Endothelial cell (in vitro differentiated cells): ENCODE results near the gene SLC5A2. TPM values are rescaled to one million over a fixed set of nuclear protein-coding genes. Genes with fewer than 3 reads are reported as not detected.
A peak's percentile ranks its signal among the peaks of the same experiment; 100 is the strongest.

Experiments
- DNase-seq: peaks from one replicate; pipeline ENCODE4 v3.0.0; 2021; ENCODE audit warnings: low spot score
- H3K27ac Mint-ChIP-seq: one replicate; pipeline ENCODE4 v1.8.0; 2021; ENCODE audit warnings: mixed read lengths, inconsistent platforms; ENCODE audit not compliant: unreplicated experiment
- H3K27me3 Mint-ChIP-seq: one replicate; pipeline ENCODE4 v1.8.0; 2021; ENCODE audit warnings: mild to moderate bottlenecking, moderate library complexity, mixed read lengths, inconsistent platforms; ENCODE audit not compliant: unreplicated experiment
- H3K36me3 Mint-ChIP-seq: one replicate; pipeline ENCODE4 v1.8.0; 2021; ENCODE audit warnings: mild to moderate bottlenecking, low read depth, mixed read lengths, inconsistent platforms; ENCODE audit not compliant: unreplicated experiment
- H3K4me1 Mint-ChIP-seq: one replicate; pipeline ENCODE4 v1.8.0; 2021; ENCODE audit warnings: mild to moderate bottlenecking, mixed read lengths, inconsistent platforms; ENCODE audit not compliant: unreplicated experiment
- H3K4me3 Mint-ChIP-seq: one replicate; pipeline ENCODE4 v1.8.0; 2021; ENCODE audit warnings: mild to moderate bottlenecking, mixed read lengths, inconsistent platforms; ENCODE audit not compliant: unreplicated experiment
- H3K9me3 Mint-ChIP-seq: one replicate; pipeline ENCODE4 v1.8.0; 2021; ENCODE audit warnings: mixed read lengths, inconsistent platforms; ENCODE audit not compliant: unreplicated experiment
- CTCF ChIP-seq: fragments of 200-600 bp; sonication (generic); IDR thresholded peaks from one replicate; pipeline ENCODE4 v1.5.0; 2021; ENCODE audit warnings: antibody characterized with exemption; ENCODE audit not compliant: unreplicated experiment
- total RNA-seq: library from RNA; stranded (reverse); fragmentation: NEBNext Ultra II Directional; extraction: Animal tissue kit (Norgen Biotek cat#: 25700); gene quantifications from one replicate; pipeline ENCODE4 v1.2.1, GENCODE V29; 2021; ENCODE audit not compliant: unreplicated experiment

SLC5A2 gene
- total RNA-seq, 1 donor from 2014 or later: not detected

GRCh38 chr16:31504159-31504558 lies 21.2 kb downstream of the SLC5A2 start:
- Mint-ChIP-seq H3K27me3 (peaks cover 6% of the 10 kb centered on the region), H3K4me3 (no peak overlapping the region), H3K9me3 (no peaks in the 10 kb centered on the region), H3K36me3 (no peaks in the 10 kb centered on the region), H3K4me1 (peaks cover 35% of the 10 kb centered on the region), H3K27ac (no peak overlapping the region)
- no peak for TF ChIP-seq CTCF
- DNase-seq: no peak

GRCh38 chr16:31505483-31505882 lies 22.6 kb downstream of the SLC5A2 start:
- peak overlapping the region; percentile 33 for H3K4me3 Mint-ChIP-seq
- peak overlapping the region; percentile 58 for H3K27ac Mint-ChIP-seq
- H3K27me3 Mint-ChIP-seq: peaks cover 7% of the 10 kb centered on the region
- no peaks in the 10 kb centered on the region for H3K36me3 Mint-ChIP-seq
- no peak for TF ChIP-seq CTCF
- peaks cover 37% of the 10 kb centered on the region for H3K4me1 Mint-ChIP-seq
- no peaks in the 10 kb centered on the region for H3K9me3 Mint-ChIP-seq
- DNase-seq: no peak

GRCh38 chr16:31507617-31507928 lies 24.6 kb downstream of the SLC5A2 start:
- Mint-ChIP-seq H3K27ac (peak overlapping the region; percentile 39), H3K4me1 (peaks cover 37% of the 10 kb centered on the region), H3K36me3 (no peaks in the 10 kb centered on the region), H3K27me3 (peaks cover 7% of the 10 kb centered on the region), H3K9me3 (no peaks in the 10 kb centered on the region), H3K4me3 (peak overlapping the region; percentile 93)
- DNase-seq: no peak
- no peak for TF ChIP-seq CTCF

- TF ChIP-seq CTCF: no peak
- H3K27ac Mint-ChIP-seq: peak within 1 kb of the TSS; percentile 97
- peaks cover 7% of the 10 kb centered on the region for H3K27me3 Mint-ChIP-seq
- H3K4me3 Mint-ChIP-seq: peak within 1 kb of the TSS; percentile 93
- peaks cover 37% of the 10 kb centered on the region for H3K4me1 Mint-ChIP-seq
- H3K9me3 Mint-ChIP-seq: no peaks in the 10 kb centered on the region
- DNase-seq: peak; percentile 83
- no peaks in the 10 kb centered on the region for H3K36me3 Mint-ChIP-seq
Measured at GRCh38 chr16:31507929-31508705, 25.2 kb downstream of the SLC5A2 start, which contains the start of gene RUSF1. Gene RUSF1, minus strand, starts transcription at chr16:31508391. Its CDS starts 18 bp downstream, at chr16:31508373.

- TF ChIP-seq CTCF: no peak
- no peaks in the 10 kb centered on the region for H3K36me3 Mint-ChIP-seq
- peaks cover 37% of the 10 kb centered on the region for H3K4me1 Mint-ChIP-seq
- peak overlapping the region; percentile 97 for H3K27ac Mint-ChIP-seq
- DNase-seq: no peak
- H3K9me3 Mint-ChIP-seq: no peaks in the 10 kb centered on the region
- peak overlapping the region; percentile 93 for H3K4me3 Mint-ChIP-seq
- peaks cover 7% of the 10 kb centered on the region for H3K27me3 Mint-ChIP-seq
Measured at GRCh38 chr16:31508706-31509195, 25.8 kb downstream of the SLC5A2 start.
